ENCODE results near the gene PLD3. TPM values are rescaled to one million over a fixed set of nuclear protein-coding genes. Genes with fewer than 3 reads are reported as not detected.
A peak's percentile ranks its signal among the peaks of the same experiment; 100 is the strongest.

Gene PLD3, protein sequence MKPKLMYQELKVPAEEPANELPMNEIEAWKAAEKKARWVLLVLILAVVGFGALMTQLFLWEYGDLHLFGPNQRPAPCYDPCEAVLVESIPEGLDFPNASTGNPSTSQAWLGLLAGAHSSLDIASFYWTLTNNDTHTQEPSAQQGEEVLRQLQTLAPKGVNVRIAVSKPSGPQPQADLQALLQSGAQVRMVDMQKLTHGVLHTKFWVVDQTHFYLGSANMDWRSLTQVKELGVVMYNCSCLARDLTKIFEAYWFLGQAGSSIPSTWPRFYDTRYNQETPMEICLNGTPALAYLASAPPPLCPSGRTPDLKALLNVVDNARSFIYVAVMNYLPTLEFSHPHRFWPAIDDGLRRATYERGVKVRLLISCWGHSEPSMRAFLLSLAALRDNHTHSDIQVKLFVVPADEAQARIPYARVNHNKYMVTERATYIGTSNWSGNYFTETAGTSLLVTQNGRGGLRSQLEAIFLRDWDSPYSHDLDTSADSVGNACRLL
- total RNA-seq (2014; rRNA removed; shearing (Covaris generic)): 211 and 244 TPM in 2 replicates

DNA sequence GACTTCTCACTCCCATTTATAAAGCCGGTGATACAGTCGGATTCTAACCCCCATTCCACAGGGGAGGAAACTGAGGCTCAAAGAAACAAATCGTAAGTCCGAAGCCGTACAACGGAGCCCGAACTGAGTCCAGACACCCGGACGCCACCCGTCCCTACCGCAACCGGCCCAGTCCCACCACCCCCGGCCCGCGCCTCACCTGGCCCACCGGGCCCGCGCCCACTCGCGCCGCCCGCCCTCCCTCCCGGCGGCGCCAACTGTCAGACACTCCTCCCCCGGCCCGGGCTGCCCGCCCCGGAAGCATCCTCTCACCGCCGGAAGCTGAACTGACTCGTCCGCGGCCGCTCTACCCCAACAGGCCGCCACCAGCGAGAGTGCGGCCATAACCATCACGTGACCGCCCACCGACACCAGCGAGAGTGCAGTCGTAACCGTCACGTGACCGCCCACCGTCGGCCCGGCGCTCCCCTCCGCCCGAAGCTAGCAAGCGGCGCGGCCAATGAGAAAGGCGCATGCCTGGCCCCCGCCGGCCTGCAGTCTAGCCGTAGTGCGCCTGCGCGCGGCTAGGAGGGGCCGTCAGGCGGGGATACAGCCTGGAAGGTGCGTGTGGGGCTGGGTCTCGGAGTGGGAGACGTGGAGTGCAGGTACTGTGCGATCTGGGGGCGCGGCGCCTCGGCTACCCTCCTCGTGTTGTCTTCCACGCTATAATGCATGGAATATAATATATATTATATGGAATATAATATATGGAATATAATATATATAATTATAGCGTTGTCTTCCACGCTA, at the start of gene PLD3, which contains the start of gene C19orf47:
Gene PLD3 (plus strand): TSS at position 571 of the 789 bp plus-strand sequence. CDS start 17,789 bp downstream, outside the sequence.
Gene C19orf47 (minus strand): TSS at position 273 of the 789 bp plus-strand sequence. CDS start 6,540 bp downstream, outside the sequence.
- DNase-seq (ENCODE audit: low read depth): peak; percentile 99

DNA sequence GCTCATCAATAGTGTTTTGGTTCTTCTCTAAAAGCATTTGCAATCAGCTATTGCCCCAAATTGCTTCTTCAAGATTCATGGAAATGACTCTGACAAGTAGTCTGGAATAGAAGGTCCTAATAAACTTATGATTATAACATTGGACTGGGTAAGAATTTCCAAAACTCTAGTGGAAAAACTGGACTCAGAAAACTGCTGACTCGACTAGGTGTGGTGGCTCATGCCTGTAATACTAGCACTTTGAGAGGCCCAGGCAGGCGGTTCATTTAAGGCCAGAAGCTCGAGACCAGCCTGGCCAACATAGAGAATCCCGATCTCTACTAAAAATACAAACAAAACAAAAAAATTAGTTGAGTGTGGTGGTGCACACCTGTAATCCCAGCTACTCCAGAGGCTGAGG, 47.8 kb upstream of the PLD3 start:
- DNase-seq (ENCODE audit: low read depth): no peak

DNA sequence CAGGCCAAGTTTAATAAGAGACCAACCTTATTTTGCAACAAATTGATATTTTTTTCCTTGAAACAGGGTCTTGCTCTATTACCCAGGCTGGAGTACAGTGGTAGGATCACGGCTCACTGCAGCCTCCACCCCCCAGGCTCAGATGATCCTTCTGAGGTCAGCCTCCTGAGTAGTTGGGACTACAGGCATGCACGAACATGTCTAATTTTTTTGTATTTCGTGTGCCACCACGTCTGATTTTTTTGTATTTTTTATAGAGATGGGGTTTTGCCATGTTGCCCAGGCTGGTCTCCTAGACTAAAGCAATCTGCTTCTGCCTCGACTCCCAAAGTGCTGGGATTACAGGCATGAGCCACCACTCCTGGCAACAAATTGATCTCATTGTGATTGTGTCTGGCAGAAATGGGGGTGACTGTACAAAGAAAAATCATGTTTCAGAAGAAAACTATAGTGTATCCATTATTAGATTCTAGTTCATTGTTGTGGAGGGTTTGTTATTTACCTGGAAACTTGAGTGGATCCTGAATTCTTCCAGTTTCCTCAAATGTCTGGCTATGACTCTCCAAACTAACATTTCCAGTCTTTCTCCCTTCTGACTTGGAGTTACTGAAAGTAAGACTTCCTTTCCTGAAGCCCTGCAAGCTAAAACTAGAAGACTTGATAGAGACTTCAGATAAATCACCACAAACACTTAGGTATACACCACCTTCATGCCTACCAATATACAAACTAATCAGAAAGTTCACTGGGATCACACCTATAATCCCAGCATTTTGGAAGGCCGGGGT, 46.1 kb upstream of the PLD3 start:
- no peak for DNase-seq (ENCODE audit: low read depth)

DNA sequence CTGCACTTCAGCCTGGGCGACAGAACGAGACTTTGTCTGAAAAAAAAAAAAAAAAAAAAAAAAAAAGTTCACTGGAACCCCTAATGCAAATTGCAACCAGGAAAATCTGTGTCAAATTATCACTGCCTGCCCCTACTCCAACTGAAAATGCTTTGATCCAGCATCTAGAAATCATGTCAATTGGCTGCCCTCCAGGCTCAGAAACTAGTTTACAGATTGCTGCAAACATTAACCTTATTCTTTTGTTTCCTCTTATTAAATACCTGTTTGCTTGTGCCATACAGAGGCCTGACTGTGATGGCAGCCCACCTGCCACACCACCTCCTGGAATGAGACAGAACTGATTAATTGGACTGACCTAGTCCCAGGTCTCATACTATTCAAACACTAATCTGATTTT, 44.7 kb upstream of the PLD3 start:
- no peak for DNase-seq (ENCODE audit: low read depth)

DNA sequence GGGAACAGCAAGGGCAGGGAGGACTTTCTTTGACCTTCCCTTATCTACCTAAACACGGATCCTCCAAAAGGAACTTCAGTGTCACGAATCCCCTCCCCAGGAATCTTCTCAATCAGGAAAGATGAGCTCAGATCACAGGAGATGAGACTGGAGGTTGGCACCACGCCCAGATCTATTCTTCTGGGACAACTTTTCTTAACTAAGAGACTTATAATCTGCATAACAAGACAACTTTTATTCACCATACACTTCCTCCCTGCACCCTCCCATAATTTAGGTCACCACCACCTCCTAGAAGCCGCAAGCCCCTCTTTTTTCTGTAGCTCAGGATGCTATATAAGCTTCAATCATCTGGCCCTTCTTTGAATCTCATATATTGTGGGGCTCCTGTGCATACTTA, 44.2 kb upstream of the PLD3 start:
- no peak for DNase-seq (ENCODE audit: low read depth)

DNA sequence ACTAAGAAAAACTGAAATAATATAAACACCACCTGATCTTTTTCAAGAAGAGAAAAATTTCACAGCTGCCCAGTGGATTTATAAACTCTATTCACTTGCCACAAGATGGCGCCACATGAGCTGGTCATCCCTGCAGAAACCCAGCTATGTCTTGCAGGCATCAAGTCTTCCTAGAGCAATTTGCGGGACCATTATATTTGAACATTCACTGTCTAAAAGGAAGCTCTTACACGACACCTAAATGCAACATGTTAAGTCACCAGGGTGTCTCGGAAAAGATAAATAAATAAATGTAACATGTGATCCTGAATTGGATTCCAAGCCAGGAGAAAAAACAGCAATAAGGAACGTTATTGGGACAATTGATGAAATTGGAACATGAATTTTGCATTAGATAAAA, 43.1 kb upstream of the PLD3 start:
- DNase-seq (ENCODE audit: low read depth): peak; percentile 85

DNA sequence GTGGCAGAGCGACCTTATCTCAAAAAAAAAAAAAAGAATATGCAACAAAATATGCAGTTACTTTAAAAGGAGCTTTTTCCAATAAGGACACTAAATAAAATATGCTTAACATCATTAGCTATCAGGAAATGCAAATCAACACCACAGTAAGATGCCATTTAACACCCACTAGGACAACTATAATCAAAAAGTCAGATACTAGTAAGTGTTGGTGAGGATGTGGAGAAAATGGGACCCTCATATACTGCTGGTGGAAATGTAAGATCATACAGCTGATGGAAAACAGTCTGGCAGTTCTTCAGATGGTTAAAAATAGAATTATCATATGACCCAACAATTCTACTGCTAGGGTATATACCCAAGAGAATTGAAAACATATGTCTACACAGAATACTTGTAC, 38.8 kb upstream of the PLD3 start:
- no peak for DNase-seq (ENCODE audit: low read depth)

DNA sequence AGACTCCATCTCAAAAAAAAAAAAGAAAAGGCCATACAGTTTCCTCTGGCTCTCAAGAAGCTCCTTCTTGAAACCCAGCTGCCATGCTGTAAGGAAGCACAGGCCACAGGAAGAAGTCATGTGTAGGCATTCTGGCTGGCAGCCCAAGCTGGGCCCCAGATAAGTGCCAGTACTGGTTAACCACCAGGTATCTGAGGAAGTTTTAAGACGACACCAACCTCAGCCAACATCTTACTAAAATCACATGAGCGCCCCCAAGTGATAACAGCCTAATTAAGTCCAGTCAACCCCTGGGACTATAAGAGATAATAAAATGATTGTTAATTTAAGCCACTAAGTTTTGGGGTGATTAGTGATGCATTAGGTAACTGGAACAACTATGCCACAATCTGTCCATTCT, 36.0 kb upstream of the PLD3 start:
- no peak for DNase-seq (ENCODE audit: low read depth)

DNA sequence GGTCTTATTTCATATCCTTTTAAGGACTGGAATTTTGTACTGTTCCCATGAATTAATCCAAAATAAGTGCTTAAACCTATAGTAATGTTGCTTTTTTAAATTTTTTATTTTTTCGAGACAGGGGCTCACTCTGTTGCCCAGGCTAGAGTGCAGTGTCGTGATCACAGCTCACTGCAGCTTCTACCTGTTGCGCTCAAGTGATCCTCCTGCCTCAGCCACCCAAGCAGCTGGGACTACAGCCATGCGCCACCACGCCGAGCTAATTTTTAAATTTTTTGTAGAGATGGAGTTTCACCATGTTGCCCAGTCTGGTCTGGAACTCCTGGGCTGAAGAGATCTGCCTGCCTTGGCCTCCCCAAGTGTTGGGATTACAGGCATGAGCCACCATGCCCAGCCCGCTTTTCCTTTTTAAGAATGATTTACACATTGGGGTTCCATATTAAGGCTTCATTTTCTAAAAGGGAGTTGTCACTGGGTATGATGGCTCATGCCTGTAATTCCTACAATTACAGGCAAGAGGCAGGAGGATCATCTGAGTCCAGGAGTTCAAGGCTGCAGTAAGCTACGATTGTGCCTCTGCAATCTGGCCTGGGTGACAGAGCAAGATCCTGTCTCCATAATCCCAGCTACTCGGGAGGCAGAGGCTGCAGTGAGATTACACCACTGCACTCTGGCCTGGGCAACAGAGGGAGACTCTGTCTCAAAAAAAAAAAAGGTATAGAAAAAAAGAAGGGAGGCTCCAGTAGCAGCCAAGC, 35.1 kb upstream of the PLD3 start:
- no peak for DNase-seq (ENCODE audit: low read depth)

DNA sequence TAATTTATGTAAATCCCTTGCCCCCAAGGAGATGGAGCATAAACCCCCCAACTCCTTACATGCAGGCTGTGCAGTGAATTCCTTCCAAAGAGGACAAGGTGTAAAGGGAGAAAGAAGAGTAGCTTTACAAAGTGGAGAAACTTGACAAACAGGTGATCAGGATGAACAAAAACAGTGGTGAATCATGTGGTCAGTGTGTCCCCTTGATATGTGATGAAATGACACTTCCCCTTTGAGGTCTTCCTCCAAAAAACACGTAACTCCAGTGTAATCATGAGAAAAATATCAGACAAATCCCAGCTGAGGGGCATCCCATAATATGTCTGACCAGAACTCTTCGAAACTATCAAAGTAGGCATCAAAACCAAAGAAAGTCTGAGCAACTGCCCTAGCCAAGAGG, 33.8 kb upstream of the PLD3 start:
- no peak for DNase-seq (ENCODE audit: low read depth)

DNA sequence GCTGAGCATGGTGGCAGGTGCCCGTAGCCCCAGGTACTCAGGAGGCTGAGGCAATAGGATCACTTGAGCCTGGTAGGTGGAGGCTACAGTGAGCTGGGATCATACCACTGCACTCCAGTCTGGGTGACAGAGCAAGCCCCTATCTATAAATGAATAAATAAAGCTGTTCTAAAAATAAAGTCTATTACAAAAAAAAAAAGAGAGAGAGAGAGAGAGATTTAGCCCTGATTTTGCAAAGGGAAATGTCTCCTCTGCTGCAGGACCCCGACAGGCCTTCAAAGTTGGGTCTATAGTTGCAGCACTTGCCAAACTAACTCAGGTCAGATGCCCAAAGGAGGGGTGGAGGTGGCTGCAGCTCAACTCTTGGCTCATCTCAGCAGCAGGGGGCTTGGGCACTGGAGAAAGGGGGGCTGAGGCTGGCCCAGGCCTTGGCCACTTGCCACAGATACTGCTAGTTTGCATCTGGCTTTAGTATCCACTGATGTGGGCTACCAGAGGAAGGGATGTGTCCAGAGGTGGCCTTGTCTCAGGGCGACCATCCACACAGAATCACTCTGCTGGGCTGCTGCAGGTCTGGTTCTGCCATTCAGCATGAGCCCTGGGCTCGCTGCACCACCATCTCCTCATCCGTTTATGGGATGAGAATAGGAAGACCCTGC, 32.6 kb upstream of the PLD3 start:
- DNase-seq (ENCODE audit: low read depth): no peak

DNA sequence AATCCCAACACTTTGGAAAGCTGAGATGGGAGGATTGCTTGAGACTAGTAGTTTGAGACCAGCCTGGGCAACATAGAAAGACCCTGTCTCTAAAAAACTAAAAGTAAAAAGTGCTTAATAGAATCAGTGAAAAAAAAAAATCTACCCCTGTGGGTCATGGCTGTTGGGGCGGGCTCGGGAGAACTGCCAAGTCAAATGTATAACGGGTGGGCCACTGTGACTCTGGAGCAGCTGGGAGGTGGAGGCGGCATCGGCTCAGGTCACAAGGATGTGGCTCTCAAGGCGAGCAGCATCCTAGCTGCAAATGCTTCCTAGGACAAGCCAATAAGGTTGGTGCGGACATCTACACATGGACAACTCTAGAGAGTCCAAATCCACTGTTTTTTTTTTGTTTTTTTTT, 31.2 kb upstream of the PLD3 start:
- DNase-seq (ENCODE audit: low read depth): no peak

DNA sequence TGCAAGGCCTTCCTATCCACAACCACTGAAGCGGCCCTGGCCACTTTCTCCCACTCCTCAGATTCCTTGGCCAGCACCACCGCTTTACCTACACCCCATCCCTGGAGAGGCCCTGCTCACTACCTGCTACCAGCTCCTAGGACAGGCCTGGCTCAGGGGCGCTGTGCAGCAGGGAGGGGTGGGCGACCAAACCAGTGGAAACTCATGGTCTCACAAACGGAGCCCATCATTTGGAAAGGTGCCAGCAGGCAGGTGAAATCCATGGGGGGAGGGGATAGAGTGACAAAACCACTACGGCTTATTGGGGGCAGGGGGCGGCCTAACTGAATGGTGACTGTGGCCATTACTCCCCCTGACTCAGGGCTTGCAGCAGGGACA, 27.9 kb upstream of the PLD3 start:
- no peak for DNase-seq (ENCODE audit: low read depth)

DNA sequence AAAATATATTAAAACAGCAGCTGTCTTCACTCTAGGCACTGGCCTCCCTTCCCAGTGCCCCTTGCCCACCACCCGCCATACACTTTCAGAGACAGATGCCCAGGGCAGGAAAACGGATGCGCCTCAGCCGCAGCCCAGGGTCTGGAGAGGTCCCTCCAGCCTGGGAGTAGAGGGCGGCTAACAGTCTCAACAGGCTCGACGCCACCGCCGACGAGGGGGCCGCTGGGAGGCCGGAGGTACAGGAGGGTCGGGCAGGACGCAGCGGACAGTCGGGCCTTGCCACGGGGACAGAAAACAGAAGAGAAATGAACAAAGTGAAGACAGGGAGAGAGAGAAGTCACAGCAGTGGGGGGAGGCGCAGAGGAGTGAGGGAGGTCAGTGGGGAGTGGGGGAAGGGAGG, 27.4 kb upstream of the PLD3 start:
- DNase-seq (ENCODE audit: low read depth): no peak

DNA sequence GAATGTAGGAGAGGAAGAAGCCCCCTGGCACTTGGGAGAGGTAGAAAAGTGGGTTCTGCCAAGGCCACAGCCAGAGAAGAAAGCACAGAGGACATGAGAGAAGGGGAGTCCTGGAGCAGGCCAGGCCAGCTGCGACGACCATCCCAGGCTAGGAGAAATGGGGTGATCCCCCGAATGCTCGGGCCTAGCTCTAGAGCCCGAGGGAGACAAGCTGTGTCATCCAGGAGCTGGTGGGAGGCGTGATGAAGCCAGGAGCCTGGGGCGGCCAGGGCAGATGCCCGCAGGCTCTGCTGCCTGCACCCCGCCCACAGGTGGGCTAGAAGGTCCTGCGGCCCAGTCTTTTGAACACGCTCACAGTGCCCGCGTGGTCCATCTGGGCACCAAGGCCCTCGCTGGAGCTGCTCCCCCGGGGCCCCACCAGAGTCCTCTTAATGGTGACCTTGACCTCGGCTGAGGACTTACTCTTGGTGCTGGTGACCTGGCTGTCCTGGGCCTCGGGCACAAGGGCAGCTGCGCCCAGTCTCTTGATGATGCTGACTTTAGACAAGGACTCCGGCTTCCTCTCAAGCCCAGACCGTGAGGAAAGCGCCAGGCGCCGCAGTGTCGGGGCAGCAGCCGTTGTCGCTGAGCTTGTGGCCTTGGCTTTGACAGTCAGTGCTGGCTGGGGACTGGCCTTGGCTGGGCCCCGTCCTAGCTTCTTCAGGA, 26.8 kb upstream of the PLD3 start:
- DNase-seq (ENCODE audit: low read depth): no peak

DNA sequence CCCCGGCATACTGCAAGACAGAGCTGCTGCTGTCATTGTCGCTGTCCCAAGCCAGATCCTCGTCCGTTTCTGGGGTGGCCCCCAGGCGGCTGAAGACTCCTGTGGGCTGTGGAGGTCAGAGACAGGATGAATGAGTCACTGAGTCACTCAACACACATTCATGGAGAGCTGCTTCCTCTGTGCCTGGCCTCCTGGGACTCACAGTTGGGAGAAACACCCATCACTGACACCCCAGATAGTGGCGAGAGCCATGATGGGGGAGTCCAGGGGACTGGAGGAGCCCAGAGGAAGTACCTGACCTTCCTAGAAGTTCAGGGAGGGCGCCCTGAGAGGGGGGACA, 26.3 kb upstream of the PLD3 start:
- peak; percentile 13 for DNase-seq (ENCODE audit: low read depth)

DNA sequence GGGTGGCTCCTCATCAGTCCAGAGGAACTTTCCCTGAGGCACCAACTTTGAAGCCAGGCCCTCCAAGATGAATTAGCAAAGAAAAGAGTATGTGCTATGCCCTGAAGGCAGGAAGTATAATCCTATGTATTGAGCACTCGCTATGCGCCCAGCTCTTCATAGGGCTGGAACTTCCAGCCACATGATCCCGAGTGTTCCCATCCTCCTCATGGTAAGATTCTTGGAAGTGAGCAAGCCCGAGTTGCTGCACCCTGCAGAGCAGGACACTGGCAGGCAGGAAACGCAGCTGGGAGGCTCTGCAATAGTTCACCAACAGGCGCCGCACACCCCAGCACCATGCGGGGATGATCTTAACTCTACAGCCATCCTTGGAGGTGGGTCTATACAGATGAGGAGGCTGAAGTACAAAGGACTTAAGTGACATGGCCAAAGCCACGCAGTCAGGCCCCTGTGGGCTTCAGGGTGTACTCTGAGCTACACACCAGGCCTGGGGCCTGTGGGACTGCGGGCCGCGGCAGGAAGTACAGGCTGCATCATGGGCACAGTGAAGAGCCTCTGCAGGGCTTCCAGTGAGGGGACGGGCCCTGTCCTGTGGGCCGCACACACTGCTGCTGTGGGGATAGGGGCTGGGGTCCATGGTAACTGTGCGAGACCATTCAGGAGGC, 25.4 kb upstream of the PLD3 start:
- DNase-seq (ENCODE audit: low read depth): no peak

DNA sequence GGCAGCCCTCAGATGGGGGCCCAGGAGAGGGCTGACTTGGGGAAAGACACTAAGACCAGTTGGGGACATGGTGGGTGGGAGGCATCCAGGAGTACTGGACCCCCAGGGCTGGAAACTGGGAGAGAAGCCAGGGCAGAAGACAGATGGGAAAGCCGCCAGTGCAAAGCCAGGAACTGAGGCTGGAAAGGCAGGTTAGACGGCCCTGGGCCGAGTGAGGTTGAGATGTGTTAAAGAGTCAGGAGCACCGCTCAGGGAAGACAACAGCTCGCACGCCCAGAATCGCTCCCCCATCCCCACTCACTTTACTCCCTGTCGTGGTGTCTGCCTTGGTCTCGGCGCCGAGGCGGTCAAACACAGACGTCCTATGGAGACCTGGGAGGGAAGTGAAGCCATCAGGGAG, 24.8 kb upstream of the PLD3 start:
- DNase-seq (ENCODE audit: low read depth): no peak

DNA sequence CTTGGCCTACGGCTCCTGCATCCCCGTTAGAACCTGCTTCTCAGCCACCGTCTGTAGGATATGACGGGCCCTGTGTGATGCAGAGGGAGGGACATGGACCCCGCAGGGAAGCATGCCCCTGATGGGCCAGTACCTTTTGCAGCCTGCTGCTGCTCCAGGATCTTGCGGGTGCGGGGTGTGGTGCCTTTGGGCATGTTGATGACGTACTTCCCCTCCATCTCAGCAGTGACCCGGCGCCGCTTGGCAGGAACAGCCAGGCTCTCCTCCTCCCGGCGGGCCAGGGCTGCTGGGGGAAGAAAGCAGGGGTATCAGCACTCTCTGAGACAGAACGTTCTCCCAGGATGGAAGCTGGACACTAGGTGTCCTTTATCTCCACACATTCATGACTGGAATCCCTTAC, 22.3 kb upstream of the PLD3 start:
- no peak for DNase-seq (ENCODE audit: low read depth)

DNA sequence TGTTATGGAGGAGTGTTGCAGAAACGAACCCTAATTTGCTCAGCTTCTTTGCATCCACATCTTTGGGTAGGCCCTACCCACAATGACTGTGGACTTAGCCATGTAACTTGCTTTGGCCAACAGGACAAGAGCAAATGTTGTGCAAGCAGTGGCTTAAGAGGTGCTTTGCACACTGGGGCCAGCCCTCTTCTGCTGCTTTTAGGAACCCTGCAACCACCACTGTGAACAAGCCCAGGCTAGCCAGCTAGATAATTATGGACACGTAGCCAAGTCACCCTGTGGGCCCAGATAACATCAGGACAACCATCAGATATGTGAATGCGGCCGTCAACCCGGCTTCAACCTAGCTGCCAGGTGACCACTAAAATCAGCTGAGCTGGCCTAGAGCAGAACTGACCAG, 17.4 kb upstream of the PLD3 start:
- DNase-seq (ENCODE audit: low read depth): no peak

All from M059J (cell line).